ENCODE data around the gene LRRC27. TPM values are rescaled to one million over a fixed set of nuclear protein-coding genes. Genes with fewer than 3 reads are reported as not detected.

LRRC27 gene
- total RNA-seq, 1 experiment from 2014 or later: 5.6 TPM

GRCh38 chr10:132403511-132404168 lies 71.6 kb downstream of the LRRC27 start:
- DNase-seq (no peak), ATAC-seq (no peak)
- H3K79me2 ChIP-seq (ENCODE audit: low read length): peaks cover 69% of the 10 kb centered on the region
- no peaks in the 10 kb centered on the region; the same call in 1 of the 2 replicates for H3K36me3 ChIP-seq (ENCODE audit: low read depth, low read length)
- ChIA-PET POLR2A (ENCODE audit: unreplicated experiment) (no interaction called here), CTCF (no interaction called here)
- no peak overlapping the region for H3K4me3 ChIP-seq (ENCODE audit: low read length)
- no peaks in the 10 kb centered on the region for H3K9me2 ChIP-seq (replicated peaks; ENCODE audit: low read length)
- H3F3A ChIP-seq (ENCODE audit: low read length, unreplicated experiment): no peaks in the 10 kb centered on the region
- TF ChIP-seq EZH2phosphoT487 (IDR thresholded peaks at IDR 0.05; ENCODE audit: borderline replicate concordance, low read length): no peak
- no peak for TF ChIP-seq CTCF (conservative IDR thresholded peaks at IDR 0.05; ENCODE audit: low read depth, low read length)
- no peak for TF ChIP-seq EZH2 (IDR thresholded peaks at IDR 0.05; ENCODE audit: low read length, unreplicated experiment)
- no peaks in the 10 kb centered on the region for H4K20me1 ChIP-seq (ENCODE audit: low read length)
- no peak overlapping the region for H3K4me2 ChIP-seq (ENCODE audit: low read length)
- no peaks in the 10 kb centered on the region for H3K27me3 ChIP-seq (ENCODE audit: low read length)
- no peak overlapping the region for H2AFZ ChIP-seq (ENCODE audit: low read length)
- H3K9me3 ChIP-seq (ENCODE audit: low read length): no peaks in the 10 kb centered on the region
- BruUV-seq (replicated peaks): no TSS peak
- no peak overlapping the region for H3K9ac ChIP-seq (ENCODE audit: low read length)
- peaks cover 29% of the 10 kb centered on the region for H3K4me1 ChIP-seq (ENCODE audit: insufficient read depth, low read length)
- intact Hi-C loops (cut with micrococcal nuclease): no loop called here
- H3K27ac ChIP-seq (ENCODE audit: low read length): no peak overlapping the region

GRCh38 chr10:132404169-132404880 lies 72.3 kb downstream of the LRRC27 start:
- TF ChIP-seq CTCF (conservative IDR thresholded peaks at IDR 0.05; ENCODE audit: low read depth, low read length) (no peak), EZH2phosphoT487 (IDR thresholded peaks at IDR 0.05; ENCODE audit: borderline replicate concordance, low read length) (no peak), EZH2 (IDR thresholded peaks at IDR 0.05; ENCODE audit: low read length, unreplicated experiment) (no peak)
- Histone ChIP-seq H3K27me3 (ENCODE audit: low read length) (no peaks in the 10 kb centered on the region), H4K20me1 (ENCODE audit: low read length) (no peaks in the 10 kb centered on the region), H3K9me2 (replicated peaks; ENCODE audit: low read length) (no peaks in the 10 kb centered on the region), H3K27ac (ENCODE audit: low read length) (no peak overlapping the region), H3K9me3 (ENCODE audit: low read length) (no peaks in the 10 kb centered on the region), H3K79me2 (ENCODE audit: low read length) (peaks cover 69% of the 10 kb centered on the region), H3K4me1 (ENCODE audit: insufficient read depth, low read length) (peaks cover 23% of the 10 kb centered on the region), H2AFZ (ENCODE audit: low read length) (no peak overlapping the region), H3F3A (ENCODE audit: low read length, unreplicated experiment) (no peaks in the 10 kb centered on the region), H3K36me3 (ENCODE audit: low read depth, low read length) (no peaks in the 10 kb centered on the region; the same call in 1 of the 2 replicates), H3K4me3 (ENCODE audit: low read length) (no peak overlapping the region), H3K4me2 (ENCODE audit: low read length) (no peak overlapping the region), H3K9ac (ENCODE audit: low read length) (no peak overlapping the region)
- intact Hi-C loops (cut with micrococcal nuclease): no loop called here
- CTCF ChIA-PET: no interaction called here
- ATAC-seq (no peak), DNase-seq (no peak)
- no TSS peak for BruUV-seq (replicated peaks)
- POLR2A ChIA-PET (ENCODE audit: unreplicated experiment): no interaction called here

- CTCF ChIA-PET: no interaction called here
- no peaks in the 10 kb centered on the region for H4K20me1 ChIP-seq (ENCODE audit: low read length)
Observed at GRCh38 chr10:132404911-132405462, 73.0 kb downstream of the LRRC27 start.

More at GRCh38 chr10:132404911-132405462, 73.0 kb downstream of the LRRC27 start:
- H3K4me2 ChIP-seq (ENCODE audit: low read length): no peak overlapping the region
- no peaks in the 10 kb centered on the region for H3K9me2 ChIP-seq (replicated peaks; ENCODE audit: low read length)
- no peak overlapping the region for H3K4me3 ChIP-seq (ENCODE audit: low read length)
- peaks cover 23% of the 10 kb centered on the region for H3K4me1 ChIP-seq (ENCODE audit: insufficient read depth, low read length)
- H3K9me3 ChIP-seq (ENCODE audit: low read length): no peaks in the 10 kb centered on the region
- no peaks in the 10 kb centered on the region for H3K27me3 ChIP-seq (ENCODE audit: low read length)
- DNase-seq (no peak), ATAC-seq (no peak)
- intact Hi-C loops (cut with micrococcal nuclease): no loop called here
- no peak for TF ChIP-seq EZH2 (IDR thresholded peaks at IDR 0.05; ENCODE audit: low read length, unreplicated experiment)
- TF ChIP-seq CTCF (conservative IDR thresholded peaks at IDR 0.05; ENCODE audit: low read depth, low read length): no peak
- TF ChIP-seq EZH2phosphoT487 (IDR thresholded peaks at IDR 0.05; ENCODE audit: borderline replicate concordance, low read length): no peak
- POLR2A ChIA-PET (ENCODE audit: unreplicated experiment): no interaction called here
- H3F3A ChIP-seq (ENCODE audit: low read length, unreplicated experiment): no peaks in the 10 kb centered on the region
- no TSS peak for BruUV-seq (replicated peaks)
- H3K9ac ChIP-seq (ENCODE audit: low read length): no peak overlapping the region
- no peak overlapping the region for H2AFZ ChIP-seq (ENCODE audit: low read length)
- no peak overlapping the region for H3K27ac ChIP-seq (ENCODE audit: low read length)
- H3K36me3 ChIP-seq (ENCODE audit: low read depth, low read length): no peaks in the 10 kb centered on the region; the same call in 1 of the 2 replicates
- peaks cover 69% of the 10 kb centered on the region for H3K79me2 ChIP-seq (ENCODE audit: low read length)
